Esophagus squamous epithelium (tissue), 4 donors: ENCODE data around the gene SGCG.

Source experiments
- CTCF ChIP-seq, 6 experiments: fragments of 450-650 bp in 4 of 6; fragments of 200-600 bp in 2 of 6; sonication (generic) in 2 of 6; IDR thresholded peaks; one replicate each; pipeline ENCODE4 v1.5.1; 2016 to 2019; ENCODE audit warnings: antibody characterized with exemption in 6 of 6, mild to moderate bottlenecking in 4 of 6, moderate library complexity in 4 of 6
- POLR2A ChIP-seq, 4 donors: fragments of 450-650 bp; IDR thresholded peaks; one replicate each; pipeline ENCODE4 v1.6.1; 2017; ENCODE audit warnings: antibody characterized with exemption in 4 of 4, mild to moderate bottlenecking in 4 of 4, moderate library complexity in 3 of 4

- no peak for TF ChIP-seq CTCF (IDR thresholded peaks at IDR 0.05)
- TF ChIP-seq POLR2A (IDR thresholded peaks at IDR 0.05): no peak
Measured at GRCh38 chr13:23288995-23289394, 108.2 kb downstream of the SGCG start.
